Suprapubic skin (tissue), 4 donors: Measurements from ENCODE around the gene SLC49A3.

Source experiments
- EP300 ChIP-seq: sonication (generic); formaldehyde crosslinking; IDR thresholded peaks from one replicate; pipeline ENCODE4 v1.6.1; 2017; ENCODE audit warnings: antibody characterized with exemption
- POLR2A ChIP-seq, 2 donors: fragments of 450-650 bp; IDR thresholded peaks; one replicate each; pipeline ENCODE4 v1.6.1; 2017; ENCODE audit warnings: antibody characterized with exemption in 2 of 2, mild to moderate bottlenecking in 2 of 2, moderate library complexity in 2 of 2
- POLR2AphosphoS5 ChIP-seq, 3 donors: sonication (generic); formaldehyde crosslinking; IDR thresholded peaks; one replicate each; pipeline ENCODE4 v1.6.1; 2017; ENCODE audit warnings: antibody characterized with exemption in 3 of 3
- TF ChIP-seq, protein P1 (sequence below), 2 donors: fragments of 200-600 bp in 1 of 2; fragments of 450-650 bp in 1 of 2; sonication (generic) in 1 of 2; IDR thresholded peaks; one replicate each; pipeline ENCODE4 v1.5.1; 2016 to 2019; ENCODE audit warnings: antibody characterized with exemption in 2 of 2, mild to moderate bottlenecking in 1 of 2, moderate library complexity in 1 of 2

DNA sequence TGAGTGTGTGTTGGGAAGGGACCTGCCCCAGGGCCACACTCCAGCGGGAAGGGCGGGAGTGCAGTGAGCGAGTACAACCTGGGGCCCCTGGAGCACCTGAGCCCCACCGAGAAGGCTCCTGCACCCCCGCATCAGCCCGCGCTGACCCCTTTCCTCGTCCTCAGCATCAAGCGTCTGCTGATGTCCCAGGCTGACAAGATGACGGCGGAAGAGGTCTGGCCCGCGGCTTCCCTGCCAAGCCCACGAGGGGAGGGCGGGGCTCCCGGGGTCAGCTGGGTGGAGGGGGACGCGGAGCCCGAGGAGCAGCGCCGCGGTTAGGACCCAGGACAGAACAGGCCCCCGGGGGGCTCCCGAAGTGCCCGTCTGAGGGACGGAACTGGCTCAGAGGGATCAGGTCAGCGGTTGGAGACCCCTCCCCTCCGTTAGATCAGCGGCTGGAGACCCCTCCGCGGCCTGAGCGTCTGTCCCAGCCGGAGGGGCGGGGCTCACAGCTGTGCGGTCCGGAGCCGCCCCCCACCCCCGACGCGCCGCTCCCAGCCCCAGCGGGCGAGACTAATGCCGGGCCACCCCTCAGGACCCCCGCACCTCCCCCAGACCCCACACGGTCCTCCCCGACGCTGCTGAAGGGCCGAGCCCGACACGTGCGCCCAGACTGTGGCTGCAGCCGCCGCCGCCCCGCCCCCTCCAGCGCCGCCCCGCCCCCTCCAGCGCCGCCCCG lies 7.9 kb downstream of the SLC49A3 start:
- TF ChIP-seq, protein P1, sequence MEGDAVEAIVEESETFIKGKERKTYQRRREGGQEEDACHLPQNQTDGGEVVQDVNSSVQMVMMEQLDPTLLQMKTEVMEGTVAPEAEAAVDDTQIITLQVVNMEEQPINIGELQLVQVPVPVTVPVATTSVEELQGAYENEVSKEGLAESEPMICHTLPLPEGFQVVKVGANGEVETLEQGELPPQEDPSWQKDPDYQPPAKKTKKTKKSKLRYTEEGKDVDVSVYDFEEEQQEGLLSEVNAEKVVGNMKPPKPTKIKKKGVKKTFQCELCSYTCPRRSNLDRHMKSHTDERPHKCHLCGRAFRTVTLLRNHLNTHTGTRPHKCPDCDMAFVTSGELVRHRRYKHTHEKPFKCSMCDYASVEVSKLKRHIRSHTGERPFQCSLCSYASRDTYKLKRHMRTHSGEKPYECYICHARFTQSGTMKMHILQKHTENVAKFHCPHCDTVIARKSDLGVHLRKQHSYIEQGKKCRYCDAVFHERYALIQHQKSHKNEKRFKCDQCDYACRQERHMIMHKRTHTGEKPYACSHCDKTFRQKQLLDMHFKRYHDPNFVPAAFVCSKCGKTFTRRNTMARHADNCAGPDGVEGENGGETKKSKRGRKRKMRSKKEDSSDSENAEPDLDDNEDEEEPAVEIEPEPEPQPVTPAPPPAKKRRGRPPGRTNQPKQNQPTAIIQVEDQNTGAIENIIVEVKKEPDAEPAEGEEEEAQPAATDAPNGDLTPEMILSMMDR (IDR thresholded peaks at IDR 0.05) = no peak
- TF ChIP-seq POLR2A (IDR thresholded peaks at IDR 0.05) (no peak), EP300 (no peak), POLR2AphosphoS5 (IDR thresholded peaks at IDR 0.05) (no peak)
